Fibroblast of lung (primary cell): ENCODE measurements around the gene SNX30. TPM values are rescaled to one million over a fixed set of nuclear protein-coding genes. Genes with fewer than 3 reads are reported as not detected.

Source experiments
- DNase-seq, 2 donors: peaks; one replicate each; pipeline versions ENCODE4 v3.0.0 to v3.0.0-alpha.2; 2010; ENCODE audit warnings: low read depth in 2 of 2
- H2AFZ ChIP-seq: 2 replicates; pipeline ENCODE4 v1.5.1; 2012; ENCODE audit warnings: low read length, control low read depth, inconsistent platforms
- H3K27ac ChIP-seq: 2 replicates; pipeline ENCODE4 v1.5.1; 2011; ENCODE audit warnings: low read length, control low read depth; ENCODE audit not compliant: insufficient read depth
- H3K27me3 ChIP-seq: 2 replicates; pipeline ENCODE4 v1.5.1; 2011; ENCODE audit warnings: mild to moderate bottlenecking, low read length; ENCODE audit not compliant: control insufficient read depth, insufficient read depth
- H3K36me3 ChIP-seq: 2 replicates; pipeline ENCODE4 v1.5.1; 2011; ENCODE audit warnings: low read length; ENCODE audit not compliant: control insufficient read depth, insufficient read depth
- H3K4me1 ChIP-seq: 2 replicates; pipeline ENCODE4 v1.5.1; 2011; ENCODE audit warnings: low read length; ENCODE audit not compliant: control insufficient read depth, insufficient read depth; ENCODE audit errors: extremely low read depth
- H3K4me2 ChIP-seq: 2 replicates; pipeline ENCODE4 v1.5.1; 2011; ENCODE audit warnings: low read length, control low read depth; ENCODE audit not compliant: insufficient read depth; ENCODE audit errors: extremely low read depth
- H3K4me3 ChIP-seq, 4 experiments: fragments of 200-600 bp in 1 of 4; sonication (generic) in 1 of 4; replicated peaks in 1 of 4; 2 replicates each; pipeline ENCODE4 v1.5.1; 2011 to 2016; ENCODE audit warnings: low read length in 4 of 4, low read depth in 3 of 4, mild to moderate bottlenecking in 3 of 4, control low read depth in 2 of 4, inconsistent platforms in 1 of 4, mixed read lengths in 1 of 4; ENCODE audit not compliant: insufficient read depth in 1 of 4; ENCODE audit errors: control extremely low read depth in 1 of 4
- H3K79me2 ChIP-seq: 2 replicates; pipeline ENCODE4 v1.5.1; 2012; ENCODE audit warnings: mild to moderate bottlenecking, low read length, inconsistent platforms; ENCODE audit not compliant: control insufficient read depth, insufficient read depth
- H3K9ac ChIP-seq: 2 replicates; pipeline ENCODE4 v1.5.1; 2011; ENCODE audit warnings: mild to moderate bottlenecking, low read length, control low read depth; ENCODE audit not compliant: insufficient read depth
- H3K9me3 ChIP-seq: 2 replicates; pipeline ENCODE4 v1.5.1; 2012; ENCODE audit warnings: low read depth, low read length; ENCODE audit not compliant: control insufficient read depth, insufficient read depth
- H4K20me1 ChIP-seq: 2 replicates; pipeline ENCODE4 v1.5.1; 2011; ENCODE audit warnings: low read length; ENCODE audit not compliant: control insufficient read depth, insufficient read depth; ENCODE audit errors: extremely low read depth
- CTCF ChIP-seq, 2 donors: IDR thresholded peaks in 1 of 2; conservative IDR thresholded peaks in 1 of 2; 1 replicate in 1 of 2; 2 replicates in 1 of 2; pipeline ENCODE4 v1.5.1; 2011 to 2012; ENCODE audit warnings: low read length in 2 of 2, control low read depth in 1 of 2, inconsistent platforms in 1 of 2, low read depth in 1 of 2, mild to moderate bottlenecking in 1 of 2
- EZH2 ChIP-seq: IDR thresholded peaks from 2 replicates; pipeline ENCODE4 v1.5.1; 2012; ENCODE audit warnings: low read length, control low read depth, mild to moderate bottlenecking; ENCODE audit errors: missing control alignments
- polyA plus RNA-seq, 2 donors: library from polyadenylated mRNA; depleted of rRNA in 1 of 2; stranded (reverse) in 1 of 2; unstranded in 1 of 2; fragments of >200 nt; gene quantifications; 2 replicates each; pipeline ENCODE4 v1.2.1, GENCODE V29; 2011 to 2012; ENCODE audit warnings: missing spikeins in 1 of 2
- total RNA-seq: library from RNA; depleted of rRNA; stranded (reverse); fragments of >200 nt; gene quantifications from 2 replicates; pipeline ENCODE4 v1.2.1, GENCODE V29; 2014

The SNX30 gene
- total and polyA plus RNA-seq, 2 donors (not counting 1 experiment from before 2014, with no cell fraction given), result 7.9 to 20.6 TPM

DNA sequence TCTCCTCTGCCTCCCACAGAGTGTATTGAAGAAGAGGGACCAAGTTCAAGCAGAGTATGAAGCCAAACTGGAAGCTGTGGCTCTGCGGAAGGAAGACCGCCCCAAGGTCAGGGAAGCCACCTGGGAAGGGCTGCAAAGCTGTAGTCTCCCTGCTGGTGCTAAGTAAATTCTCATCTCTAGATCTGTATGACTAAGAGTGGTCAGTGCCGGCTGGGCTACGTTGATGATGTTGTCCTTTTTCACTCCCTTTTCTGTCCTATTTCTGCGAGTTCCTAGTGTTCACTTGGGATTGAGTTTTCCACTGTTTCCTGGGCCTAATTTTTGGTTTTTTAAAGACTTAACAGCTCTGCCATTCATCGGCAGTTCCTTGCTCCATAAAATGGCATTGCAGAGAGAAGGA is 100.3 kb downstream of the SNX30 start:
- Histone ChIP-seq H3K79me2 (no peaks in the 10 kb centered on the region), H3K9ac (no peak overlapping the region), H3K27me3 (no peaks in the 10 kb centered on the region), H3K27ac (no peak overlapping the region), H3K4me3 (no peak overlapping the region), H3K9me3 (no peaks in the 10 kb centered on the region), H3K36me3 (no peaks in the 10 kb centered on the region), H4K20me1 (no peaks in the 10 kb centered on the region), H3K4me1 (peaks cover 3% of the 10 kb centered on the region), H3K4me2 (no peak overlapping the region), H2AFZ (no peak overlapping the region)
- DNase-seq, result no peak
- TF ChIP-seq CTCF (conservative IDR thresholded peaks at IDR 0.05 in 1 of 2, IDR thresholded peaks at IDR 0.05 in 1 of 2; ENCODE audit: low read depth in 1 of 2, low read length in 2 of 2), result no peak
- TF ChIP-seq EZH2, result no peak

GRCh38 chr9:112852741-112853504 is 102.4 kb downstream of the SNX30 start:
- no peak overlapping the region for H2AFZ ChIP-seq
- no peak for TF ChIP-seq CTCF (conservative IDR thresholded peaks at IDR 0.05 in 1 of 2, IDR thresholded peaks at IDR 0.05 in 1 of 2; ENCODE audit: low read depth in 1 of 2, low read length in 2 of 2)
- TF ChIP-seq EZH2, result no peak
- no peaks in the 10 kb centered on the region for H3K36me3 ChIP-seq
- H3K9me3 ChIP-seq, result no peaks in the 10 kb centered on the region
- no peak overlapping the region for H3K4me2 ChIP-seq
- no peak overlapping the region for H3K27ac ChIP-seq
- no peak overlapping the region for H3K4me3 ChIP-seq
- no peaks in the 10 kb centered on the region for H3K79me2 ChIP-seq
- no peak overlapping the region for H3K9ac ChIP-seq
- H3K4me1 ChIP-seq, result no peaks in the 10 kb centered on the region
- no peak for DNase-seq
- H3K27me3 ChIP-seq, result no peaks in the 10 kb centered on the region
- H4K20me1 ChIP-seq, result no peaks in the 10 kb centered on the region

DNA sequence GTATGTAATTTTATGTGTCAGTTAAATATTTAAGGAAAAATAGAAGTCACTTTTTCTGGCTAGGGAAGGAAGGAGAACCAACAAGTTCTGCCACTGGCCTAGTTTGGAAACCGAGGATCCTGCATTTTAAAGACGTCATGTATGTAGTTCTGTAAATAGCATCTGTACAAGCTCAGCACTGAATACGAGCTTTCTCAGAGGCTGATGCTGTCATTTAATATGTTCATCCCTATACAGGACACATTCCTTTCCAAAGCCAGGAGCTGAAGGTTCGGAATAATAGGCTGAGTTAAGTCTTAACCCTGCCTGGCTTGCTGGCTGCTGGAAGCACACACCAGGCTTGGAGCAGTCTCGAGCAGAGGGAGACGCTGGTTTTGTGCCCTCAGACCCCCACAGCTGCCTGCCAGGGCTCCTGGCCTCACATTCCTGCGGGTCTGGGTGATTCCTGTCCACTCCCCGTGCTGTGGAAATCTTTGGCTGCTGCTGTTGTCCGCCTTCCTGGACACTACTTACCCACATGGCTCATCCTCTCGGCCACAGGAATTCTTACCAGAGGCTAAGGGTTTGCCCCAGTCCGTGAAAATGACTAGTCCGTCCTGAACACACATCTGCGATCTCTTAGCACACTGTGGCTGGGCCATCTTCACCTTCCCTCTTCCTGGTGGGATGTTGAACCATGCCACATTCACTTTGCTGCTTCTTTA is 103.5 kb downstream of the SNX30 start:
- H3K27me3 ChIP-seq, result no peaks in the 10 kb centered on the region
- H3K36me3 ChIP-seq, result no peaks in the 10 kb centered on the region
- H4K20me1 ChIP-seq, result no peaks in the 10 kb centered on the region
- no peaks in the 10 kb centered on the region for H3K4me1 ChIP-seq
- H3K4me2 ChIP-seq, result no peak overlapping the region
- TF ChIP-seq EZH2, result no peak
- no peak for TF ChIP-seq CTCF (conservative IDR thresholded peaks at IDR 0.05 in 1 of 2, IDR thresholded peaks at IDR 0.05 in 1 of 2; ENCODE audit: low read depth in 1 of 2, low read length in 2 of 2)
- no peak overlapping the region for H3K9ac ChIP-seq
- H3K9me3 ChIP-seq, result no peaks in the 10 kb centered on the region
- no peaks in the 10 kb centered on the region for H3K79me2 ChIP-seq
- no peak overlapping the region for H3K27ac ChIP-seq
- H2AFZ ChIP-seq, result no peak overlapping the region
- peak in 1 of 2 donors; percentile 14 for DNase-seq
- H3K4me3 ChIP-seq, result no peak overlapping the region
